NCI-H128 (cell line): ENCODE measurements around the gene LSM14A.
"Not testable (repeated sequence)": the region's sequence is repeated elsewhere in the genome, so short reads cannot be mapped to it uniquely, and the experiment has no call there.

Source experiments
- DNase-seq: peaks from one replicate; lab custom pipeline; 2025; ENCODE audit not compliant: unreplicated experiment; lab: John Stamatoyannopoulos, UW

LSM14A gene

DNA sequence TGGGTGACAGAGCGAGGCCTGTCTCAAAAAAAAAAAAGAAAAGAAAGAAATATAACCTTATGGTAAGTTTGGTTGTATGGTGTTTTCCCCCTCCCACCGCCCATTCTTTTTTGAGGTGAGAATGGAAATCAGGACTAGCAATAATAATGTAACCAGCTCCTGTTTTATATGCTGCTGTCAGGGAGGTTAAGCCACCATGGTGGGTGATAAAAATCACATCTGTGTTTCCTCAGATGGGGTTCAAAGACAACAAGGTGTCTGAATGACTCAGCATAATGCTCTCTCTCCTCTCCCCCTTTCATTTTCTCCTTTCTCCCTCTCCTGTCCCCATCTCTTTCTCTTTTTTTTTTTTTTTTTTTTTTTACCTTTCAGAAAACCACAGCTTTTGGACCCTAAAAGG is 53.7 kb downstream of the LSM14A start:
- no peak for DNase-seq

DNA sequence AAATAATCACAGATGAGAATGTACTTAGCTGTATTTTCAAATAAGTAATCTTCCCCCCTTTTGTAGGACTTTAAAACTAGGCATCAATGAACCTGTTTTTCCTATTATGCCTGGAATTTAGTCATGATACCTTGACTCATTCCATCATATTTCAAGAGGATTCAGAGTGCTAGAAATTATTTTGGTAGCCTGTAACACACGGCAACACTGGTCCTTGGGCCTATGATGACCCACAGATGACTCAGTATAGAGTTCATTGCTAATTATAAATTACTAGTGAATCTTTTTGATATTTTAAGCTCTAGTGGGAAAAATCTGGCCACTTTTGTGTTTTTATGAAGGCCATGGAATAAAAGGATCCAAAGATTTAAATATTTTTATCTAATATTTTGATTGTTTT is 56.0 kb downstream of the LSM14A start:
- no peak for DNase-seq

DNA sequence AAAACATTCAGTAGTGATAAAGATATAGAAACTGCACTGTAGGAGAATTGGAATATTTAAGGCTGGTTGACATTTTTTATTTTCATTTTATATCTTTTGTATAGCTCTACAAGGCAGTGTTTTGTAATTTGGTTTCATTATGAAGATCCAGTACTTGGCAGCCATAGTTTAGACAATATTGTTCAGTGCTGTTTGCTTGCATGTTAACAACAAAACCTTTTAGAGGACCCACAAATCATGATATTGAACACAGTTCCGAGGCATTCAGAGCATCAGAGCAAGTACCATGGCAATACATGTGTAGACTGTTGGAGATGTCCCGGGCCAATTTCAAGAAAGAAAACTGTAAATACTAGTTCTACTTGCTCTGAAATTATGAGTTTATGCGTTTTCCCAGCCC is 56.5 kb downstream of the LSM14A start:
- no peak for DNase-seq

DNA sequence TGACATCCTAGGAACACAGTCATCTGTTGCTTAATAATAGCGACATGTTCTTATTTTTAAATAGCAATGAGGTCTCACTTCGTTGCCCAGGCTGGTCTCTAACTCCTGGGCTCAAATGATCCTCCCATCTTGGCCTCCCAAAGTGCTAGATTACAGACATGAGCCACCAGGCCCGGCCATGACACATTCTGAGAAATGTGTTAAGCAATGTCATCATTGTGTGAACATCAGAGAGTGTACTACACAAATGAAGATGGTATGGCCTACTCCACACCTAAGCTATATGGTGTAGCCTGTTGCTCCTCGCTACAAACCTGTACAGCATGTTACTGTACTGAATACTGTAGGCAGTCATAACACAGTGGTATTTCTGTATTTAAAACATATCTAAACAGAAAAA is 57.4 kb downstream of the LSM14A start:
- no peak for DNase-seq

DNA sequence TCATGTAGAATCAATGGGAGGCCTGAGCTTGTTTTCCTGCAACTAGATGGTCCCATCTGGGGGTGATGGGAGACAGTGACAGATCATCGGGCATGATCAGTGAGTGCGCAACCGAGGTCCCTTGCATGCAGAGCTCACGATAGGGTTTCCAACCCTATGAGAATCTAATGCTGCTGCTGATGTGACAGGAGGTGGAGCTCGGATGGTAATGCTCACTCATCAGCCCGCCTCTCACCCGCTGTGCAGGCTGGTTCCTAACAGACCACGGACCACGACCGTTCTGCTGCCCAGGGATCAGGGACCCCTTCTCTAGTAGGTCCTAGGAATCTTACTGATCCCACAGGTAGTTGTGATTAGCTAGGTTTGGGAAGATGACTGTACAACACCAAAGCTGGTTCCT is 58.5 kb downstream of the LSM14A start:
- DNase-seq = no peak

DNA sequence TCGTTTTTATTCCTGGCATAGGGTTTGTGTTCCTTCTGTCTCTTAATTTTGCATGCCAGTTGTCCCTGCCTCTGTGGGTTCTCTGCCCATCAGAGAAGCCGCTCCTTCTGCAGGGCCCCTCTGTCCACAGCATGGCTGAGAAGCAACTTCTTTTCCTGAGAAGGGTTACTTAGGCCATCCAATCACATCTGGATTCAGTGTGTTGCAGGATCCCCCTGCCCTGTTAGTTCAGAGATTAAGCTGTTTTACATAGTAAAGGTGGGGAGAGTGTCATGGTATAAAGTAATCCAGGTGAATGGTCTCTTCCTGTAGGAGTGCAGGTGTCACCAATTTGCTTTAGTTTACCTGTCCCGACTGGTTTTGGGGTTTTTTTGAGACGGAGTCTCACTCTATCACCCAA is 59.1 kb downstream of the LSM14A start:
- DNase-seq = no peak

DNA sequence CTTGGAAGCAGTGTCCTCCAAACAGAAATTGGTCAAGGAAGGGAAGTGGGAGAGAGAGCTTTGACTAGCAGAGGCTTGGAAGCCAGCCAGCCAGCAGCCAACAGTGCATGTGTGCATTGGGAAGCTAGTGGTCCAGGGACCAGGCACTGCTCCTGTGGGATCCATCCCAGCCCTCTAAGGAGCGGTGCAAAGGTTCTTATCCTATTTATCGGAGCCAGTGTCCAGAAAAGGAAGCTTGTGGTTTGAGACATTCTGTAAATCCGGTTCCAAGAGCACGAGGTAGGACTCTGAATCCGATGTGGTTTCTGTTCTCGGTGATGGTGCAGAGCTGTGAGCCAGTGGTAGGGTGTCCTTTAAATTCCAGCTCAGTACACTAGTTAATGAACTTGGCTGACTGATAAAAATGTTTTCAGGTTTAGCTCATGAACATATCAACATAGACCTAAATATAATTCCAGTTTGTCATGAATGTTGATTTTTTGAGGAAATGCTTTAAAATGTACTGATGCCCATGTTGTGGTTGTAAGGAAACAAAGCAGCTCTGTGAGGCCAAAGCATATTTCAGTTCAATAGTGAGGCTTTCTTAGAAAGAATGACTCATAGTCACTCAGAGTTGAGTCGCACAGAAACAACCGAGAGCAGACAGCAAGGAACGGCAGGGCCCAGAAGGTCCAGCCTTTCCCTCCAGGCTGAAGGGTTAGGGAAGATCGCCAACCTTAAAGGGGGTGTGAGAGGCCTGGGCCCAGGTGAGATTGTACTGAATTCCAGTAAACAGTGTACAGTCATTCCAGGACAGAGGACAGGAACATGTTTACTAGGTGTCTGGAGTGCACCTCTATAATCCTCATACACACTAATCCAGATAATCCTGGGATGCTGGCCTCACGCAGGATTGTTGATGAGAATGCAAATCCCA is 60.5 kb downstream of the LSM14A start:
- DNase-seq = no peak

DNA sequence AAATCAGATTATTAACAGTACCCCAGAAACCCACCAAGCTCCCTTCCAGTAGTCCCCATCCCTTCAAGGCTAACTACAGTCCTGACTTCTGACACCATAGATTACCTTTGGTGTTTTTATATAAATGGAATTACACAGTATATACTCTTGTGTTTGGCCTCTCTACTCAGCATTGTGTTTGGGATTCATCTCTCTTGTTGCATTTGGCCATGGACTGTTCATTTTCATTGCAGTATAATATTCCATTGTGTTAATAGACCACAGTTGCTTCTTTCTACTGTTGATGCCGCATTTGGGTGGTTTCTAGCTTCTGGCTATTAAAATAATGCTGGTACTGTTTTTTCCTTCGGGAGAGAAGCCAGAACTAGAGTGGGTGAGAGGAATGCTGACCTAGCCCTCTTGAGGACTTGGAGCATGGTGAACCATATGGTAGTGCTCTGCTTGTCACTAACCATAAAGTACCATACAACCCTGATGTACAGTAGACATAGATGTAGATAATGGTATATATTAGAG is 63.2 kb downstream of the LSM14A start:
- DNase-seq = no peak

DNA sequence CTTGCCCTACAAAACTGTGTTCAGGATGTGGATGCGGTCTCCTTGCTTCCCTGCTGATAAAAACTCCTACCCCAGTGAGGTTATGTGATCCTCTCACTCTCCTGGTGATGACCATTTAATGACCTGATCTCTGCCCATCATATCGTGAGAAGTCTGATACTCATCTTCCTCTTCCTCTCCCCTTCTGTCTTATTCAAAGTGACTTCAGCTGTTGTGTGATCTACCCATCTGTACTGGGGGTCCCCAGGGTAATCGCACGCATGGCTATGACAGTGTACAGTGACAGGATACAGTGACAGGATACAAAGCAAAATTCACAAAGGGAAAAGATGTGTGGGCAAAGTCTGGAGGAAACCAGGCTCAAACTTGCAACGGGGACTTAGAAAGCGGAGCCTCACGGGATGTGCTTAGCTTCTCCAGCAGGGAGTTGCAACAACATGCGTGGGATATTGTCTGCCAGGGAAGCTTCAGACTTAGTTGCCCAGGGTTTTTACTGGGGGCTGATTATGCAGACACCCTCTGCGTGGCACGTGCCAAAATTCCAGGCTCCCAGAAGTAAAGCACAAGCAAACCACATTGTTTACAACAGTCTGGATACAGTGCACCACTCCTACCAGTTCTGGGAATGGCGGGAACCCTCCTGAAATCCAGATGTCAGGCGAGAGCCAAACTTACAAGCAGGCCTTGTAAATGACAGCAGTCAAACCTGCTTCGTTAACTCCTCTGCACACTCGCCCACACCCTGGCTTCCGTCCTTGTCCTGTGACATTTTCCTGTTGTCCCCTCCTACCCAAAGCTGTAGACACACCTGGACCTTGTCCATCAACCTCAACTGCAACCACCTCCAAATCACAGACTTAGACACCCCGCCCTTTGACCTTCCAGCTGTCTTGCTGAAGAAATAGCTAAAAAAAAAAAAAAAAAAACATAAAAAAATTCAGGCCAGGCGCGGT is 64.0 kb downstream of the LSM14A start:
- DNase-seq = no peak

DNA sequence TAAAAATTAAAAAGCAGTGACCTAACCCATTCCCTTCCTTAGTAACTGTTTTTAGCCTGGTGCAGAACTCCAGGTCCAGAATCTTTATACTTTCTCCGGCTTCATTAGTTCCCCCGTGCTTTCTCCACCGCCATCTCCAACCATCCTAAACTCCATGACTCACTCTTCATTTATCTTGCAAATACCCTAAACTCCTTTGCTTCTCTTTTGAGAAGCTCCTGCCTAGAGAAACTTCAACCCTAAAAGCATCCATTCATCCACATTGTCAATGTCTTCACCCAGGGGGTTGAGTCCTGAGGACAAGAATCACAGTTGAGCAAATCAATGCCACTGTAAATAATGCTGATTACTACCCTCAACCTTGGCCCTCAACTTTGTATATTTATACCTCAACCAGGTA is 65.0 kb downstream of the LSM14A start:
- no peak for DNase-seq

DNA sequence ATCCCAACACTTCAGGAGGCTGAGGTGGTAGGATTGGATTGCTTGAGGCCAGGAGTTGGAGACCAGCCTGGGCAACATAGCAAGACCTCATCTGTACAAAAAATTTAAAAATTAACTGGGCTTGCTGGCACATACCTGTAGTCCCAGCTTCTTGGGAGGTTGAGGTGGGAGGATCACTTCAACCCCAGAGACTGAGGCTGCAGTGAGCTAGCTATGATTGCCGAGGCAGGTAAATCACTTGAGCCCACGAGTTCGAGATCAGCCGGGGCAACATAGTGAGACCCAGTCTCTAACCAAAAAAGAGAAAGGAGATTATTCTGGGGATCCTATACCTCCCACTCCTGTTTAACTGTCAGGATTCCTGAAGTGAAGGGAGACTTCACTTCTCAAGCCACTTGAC is 65.6 kb downstream of the LSM14A start:
- DNase-seq = no peak

DNA sequence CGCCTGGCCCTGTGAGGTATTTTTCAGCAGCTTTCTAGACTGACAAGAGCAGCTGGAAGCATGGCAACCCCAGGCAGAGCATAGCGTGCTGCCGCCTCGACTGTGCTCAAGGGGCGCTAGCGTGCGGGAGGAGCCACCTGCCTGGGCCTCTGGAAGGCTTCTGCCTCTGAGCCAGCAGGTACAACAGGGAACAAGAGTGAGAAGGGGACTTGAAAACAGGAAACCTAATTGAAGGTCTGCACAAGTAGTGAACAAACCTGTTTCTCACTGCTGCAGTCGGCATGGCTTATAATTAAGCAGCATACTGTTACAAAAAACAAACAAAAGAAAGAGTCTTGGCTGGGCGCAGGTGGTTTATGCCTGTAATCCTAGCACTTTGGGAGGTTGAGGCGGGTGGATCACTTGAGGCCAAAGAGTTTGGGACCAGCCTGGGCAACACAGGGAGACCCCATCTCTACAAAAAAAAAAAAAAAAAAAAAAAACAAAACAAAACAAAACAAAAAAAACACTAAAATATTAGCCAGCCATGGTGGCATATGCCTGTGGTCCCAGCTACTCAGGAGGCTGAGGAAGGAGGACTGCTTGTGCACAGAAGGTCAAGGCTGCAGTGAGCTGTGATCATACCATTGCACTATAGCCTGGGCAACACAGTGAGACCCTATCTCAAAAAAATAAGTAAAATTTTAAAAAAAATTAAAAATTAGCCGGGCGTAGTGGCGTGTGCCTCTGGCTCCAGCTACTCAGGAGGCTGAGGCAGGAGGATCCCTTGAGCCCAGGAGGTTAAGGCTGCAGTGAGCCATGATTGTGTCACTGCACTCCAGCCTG is 69.4 kb downstream of the LSM14A start:
- peak; percentile 39 for DNase-seq

DNA sequence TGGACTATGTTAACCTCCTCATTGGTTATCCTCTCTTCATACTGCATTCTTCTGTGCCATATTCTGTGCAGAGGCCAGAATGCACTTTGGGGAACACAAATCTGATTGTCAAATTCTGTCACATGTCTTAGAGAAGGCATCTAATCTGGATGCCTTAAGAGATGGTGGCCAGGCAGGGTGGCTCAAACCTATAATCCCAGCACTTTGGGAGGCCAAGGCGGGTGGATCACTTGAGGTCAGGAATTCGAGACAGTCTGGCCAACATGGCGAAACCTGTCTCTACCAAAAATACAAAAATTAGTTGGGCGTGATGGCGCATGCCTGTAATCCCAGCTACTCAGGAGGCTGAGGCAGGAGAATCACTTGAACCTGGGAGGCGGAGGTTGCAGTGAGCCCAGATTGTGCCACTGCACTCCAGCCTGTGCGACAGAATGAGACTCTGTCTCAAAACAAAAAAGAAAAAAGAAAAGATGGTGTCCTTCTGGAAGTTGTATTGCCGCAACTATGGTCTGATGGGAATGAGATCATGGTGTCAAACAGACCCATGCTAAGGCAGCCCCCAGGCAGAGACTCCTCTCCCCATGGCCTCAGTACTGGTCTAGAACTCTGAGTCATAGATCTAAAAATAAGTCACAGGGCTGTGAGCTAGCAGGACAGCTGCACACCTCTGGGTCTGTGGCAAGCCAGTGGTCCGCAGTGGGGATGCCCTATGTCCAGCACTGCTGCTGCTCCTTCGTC is 71.0 kb downstream of the LSM14A start:
- DNase-seq = not testable (repeated sequence)

DNA sequence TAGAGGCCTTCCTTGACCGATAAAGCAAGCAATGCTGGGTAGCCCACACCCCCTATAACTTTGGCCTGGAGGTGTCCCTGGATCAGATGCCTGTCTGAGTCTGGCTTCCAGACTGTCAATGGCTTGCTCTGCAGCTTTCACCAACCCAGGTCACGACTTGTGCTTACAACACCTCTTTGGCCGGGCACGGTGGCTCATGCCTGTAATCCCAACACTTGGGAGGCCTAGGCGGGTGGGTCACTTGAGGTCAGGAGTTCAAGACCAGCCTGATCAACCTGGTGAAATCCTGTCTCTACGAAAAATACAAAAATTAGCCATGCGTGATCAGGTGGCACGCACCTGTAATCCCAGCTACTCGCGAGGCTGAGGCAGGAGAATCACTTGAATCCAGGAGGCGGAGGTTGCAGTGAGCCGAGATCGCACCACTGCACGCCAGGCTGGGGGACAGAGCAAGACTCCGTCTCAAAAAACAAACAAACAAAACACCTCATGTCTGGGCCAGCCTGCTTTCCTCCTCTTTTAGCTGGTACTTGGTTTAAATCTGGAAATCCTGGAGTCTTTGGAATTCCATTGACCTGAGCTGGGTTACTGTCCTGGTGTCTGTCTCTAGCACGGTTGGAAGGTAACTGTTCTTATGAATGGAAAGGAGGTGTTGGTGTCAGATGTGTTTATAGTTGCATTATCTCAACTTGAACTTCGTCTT is 71.7 kb downstream of the LSM14A start:
- no peak for DNase-seq

DNA sequence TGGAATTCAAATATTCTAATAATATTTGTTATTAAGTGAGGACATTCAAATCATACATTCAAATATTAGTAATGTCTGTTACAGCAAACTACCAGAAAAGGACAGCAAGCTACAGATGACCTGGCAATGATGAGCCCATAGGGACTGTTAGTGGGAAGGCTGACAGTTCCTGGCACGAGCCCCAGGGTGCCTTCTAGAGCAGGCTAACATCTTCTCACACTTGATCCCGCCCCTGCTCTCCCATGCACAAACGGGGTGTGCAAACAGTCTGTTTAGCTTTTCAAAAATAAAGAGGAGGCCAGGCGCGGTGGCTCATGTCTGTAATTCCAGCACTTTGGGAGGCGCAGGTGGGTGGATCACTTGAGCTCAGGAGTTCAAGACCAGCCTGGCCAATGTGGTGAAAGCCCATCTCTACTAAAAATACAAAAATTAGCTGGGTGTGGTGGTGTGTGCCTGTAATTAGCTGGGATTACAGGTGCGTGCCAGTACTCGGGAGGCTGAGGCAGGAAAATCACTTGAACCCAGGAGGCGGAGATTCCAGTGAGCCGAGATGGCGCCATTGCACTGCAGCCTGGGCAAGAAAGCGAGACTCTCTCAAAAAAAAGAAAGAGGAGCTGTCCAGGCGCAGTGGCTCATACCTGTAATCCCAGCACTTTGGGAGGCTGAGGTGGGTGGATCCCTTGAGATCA is 72.5 kb downstream of the LSM14A start:
- no peak for DNase-seq

DNA sequence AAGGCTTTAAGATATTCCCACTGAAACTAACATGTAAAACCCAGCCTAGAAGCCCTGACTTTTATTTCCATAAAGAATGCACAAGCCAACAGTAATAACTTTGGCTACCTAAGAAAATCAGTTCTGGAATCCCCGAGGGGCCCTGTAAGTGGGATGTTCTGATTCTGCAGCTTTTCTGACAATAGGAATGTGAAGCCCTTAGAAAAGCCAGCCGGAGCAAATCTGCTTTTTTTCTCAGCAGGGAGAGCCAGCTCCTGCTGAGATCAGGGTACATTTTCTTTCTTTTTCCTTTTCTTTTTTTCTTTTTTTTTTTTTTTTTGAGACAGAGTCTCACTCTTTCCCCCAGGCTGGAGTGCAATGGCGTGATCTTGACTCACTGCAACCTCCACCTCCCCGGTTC is 74.0 kb downstream of the LSM14A start:
- DNase-seq = no peak

DNA sequence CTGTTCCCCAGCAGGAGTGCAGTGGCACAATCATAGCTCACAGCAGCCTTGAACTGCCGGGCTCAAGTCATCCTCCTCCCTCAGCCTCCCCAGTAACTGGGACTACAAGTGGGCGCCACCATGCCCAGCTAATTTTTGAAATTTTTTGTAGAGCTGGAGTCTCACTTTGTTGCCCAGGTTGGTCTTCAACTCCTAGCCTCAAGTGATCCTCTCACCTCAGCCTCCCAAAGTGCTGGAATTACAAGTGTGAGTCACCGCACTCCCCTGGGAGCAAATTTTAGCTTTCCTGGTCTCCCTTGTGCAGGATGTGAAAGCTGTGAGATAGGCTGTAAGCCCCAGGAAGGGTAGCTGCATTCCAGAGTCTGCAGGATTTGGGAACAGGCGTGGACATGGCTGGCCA is 76.6 kb downstream of the LSM14A start:
- no peak for DNase-seq

DNA sequence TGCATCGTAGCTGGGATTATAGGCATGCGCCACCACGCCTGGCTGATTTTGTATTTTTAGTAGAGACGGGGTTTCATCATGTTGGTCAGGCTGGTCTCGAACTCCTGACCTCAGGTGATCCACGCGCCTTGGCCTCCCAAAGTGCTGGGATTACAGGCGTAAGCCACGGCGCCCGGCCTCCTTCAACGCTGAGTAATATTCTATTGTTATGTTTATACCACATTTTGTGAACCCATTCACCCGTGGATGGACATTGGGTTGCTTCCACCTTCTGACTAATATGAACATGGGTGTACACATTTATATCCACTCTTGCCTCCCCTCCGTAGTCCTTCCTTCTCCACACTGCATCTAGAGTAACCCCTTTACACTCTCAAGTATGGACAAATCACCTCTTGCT is 80.9 kb downstream of the LSM14A start:
- not testable (repeated sequence) for DNase-seq

DNA sequence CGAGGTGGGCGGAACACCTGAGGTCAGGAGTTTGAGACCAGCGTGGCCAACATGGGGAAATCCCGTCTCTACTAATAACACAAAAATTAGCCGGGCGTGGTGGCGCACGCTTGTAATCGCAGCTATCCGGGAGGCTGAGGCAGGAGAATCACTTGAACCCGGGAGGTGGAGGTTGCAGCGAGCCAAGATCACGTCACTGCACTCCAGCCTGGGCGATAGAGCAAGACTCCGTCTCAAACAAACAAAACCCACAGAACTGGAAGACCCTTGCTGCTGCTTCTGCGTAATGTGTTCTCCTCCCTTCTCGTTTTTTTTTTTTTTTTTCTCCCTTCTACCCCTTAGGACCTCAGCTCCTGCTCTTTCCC is 81.4 kb downstream of the LSM14A start:
- DNase-seq = not testable (repeated sequence)
